Caco-2 (cell line): ENCODE measurements around the gene CADM4. TPM values are rescaled to one million over a fixed set of nuclear protein-coding genes. Genes with fewer than 3 reads are reported as not detected.

Experiments used
- BruUV-seq: library from RNA; stranded (reverse); fragments of 400-500 nt; replicated peaks from 2 replicates; lab custom pipeline; 2021; lab: Mats Ljungman, UMichigan
- CTCF ChIA-PET: fragments of 300-600 bp; sonication (Branson Sonifier 250); formaldehyde crosslinking; loops from one replicate; lab custom pipeline; 2022; ENCODE audit warnings: antibody characterized with exemption; lab: Charles Lee
- POLR2A ChIA-PET: fragments of 300-600 bp; sonication (Branson Sonifier 250); formaldehyde crosslinking; loops from one replicate; lab custom pipeline; 2022; ENCODE audit warnings: antibody characterized with exemption; lab: Charles Lee
- DNase-seq, 2 experiments: peaks; one replicate each; pipeline versions ENCODE4 v3.0.0 to v3.0.0-alpha.2; 2020 to 2022
- H3K27me3 ChIP-seq: replicated peaks from 2 replicates; pipeline ENCODE4 v1.6.0; 2011; ENCODE audit warnings: low read length; ENCODE audit not compliant: control insufficient read depth, insufficient read depth
- H3K36me3 ChIP-seq: 2 replicates; pipeline ENCODE4 v1.5.1; 2011; ENCODE audit warnings: low read length; ENCODE audit not compliant: control insufficient read depth, insufficient read depth
- H3K4me1 ChIP-seq: fragments of 250-450 bp; sonication (Bioruptor Pico); 2 replicates; pipeline ENCODE4 v1.5.1; 2020; ENCODE audit warnings: mild to moderate bottlenecking
- H3K4me3 ChIP-seq: 2 replicates; pipeline ENCODE4 v1.5.1; 2011; ENCODE audit warnings: low read depth, mild to moderate bottlenecking, control low read depth, low read length
- H3K9me3 ChIP-seq: fragments of 250-450 bp; sonication (Bioruptor Pico); 2 replicates; pipeline ENCODE4 v1.5.1; 2020; ENCODE audit warnings: mild to moderate bottlenecking, moderate library complexity
- H3K27ac Mint-ChIP-seq: one replicate; pipeline ENCODE4 v1.8.0; 2022; ENCODE audit warnings: mixed read lengths; ENCODE audit not compliant: unreplicated experiment
- H3K27me3 Mint-ChIP-seq: one replicate; pipeline ENCODE4 v1.8.0; 2022; ENCODE audit warnings: mixed read lengths; ENCODE audit not compliant: insufficient read depth, unreplicated experiment
- H3K36me3 Mint-ChIP-seq: one replicate; pipeline ENCODE4 v1.8.0; 2022; ENCODE audit warnings: mild to moderate bottlenecking, mixed read lengths; ENCODE audit not compliant: insufficient read depth, unreplicated experiment
- H3K4me1 Mint-ChIP-seq: one replicate; pipeline ENCODE4 v1.8.0; 2022; ENCODE audit warnings: low read depth, mixed read lengths; ENCODE audit not compliant: unreplicated experiment
- H3K4me3 Mint-ChIP-seq: one replicate; pipeline ENCODE4 v1.8.0; 2022; ENCODE audit warnings: mild to moderate bottlenecking, moderate library complexity, mixed read lengths; ENCODE audit not compliant: unreplicated experiment
- H3K9me3 Mint-ChIP-seq: one replicate; pipeline ENCODE4 v1.8.0; 2022; ENCODE audit warnings: mixed read lengths; ENCODE audit not compliant: unreplicated experiment
- CTCF ChIP-seq, 2 experiments: fragments of 200-600 bp in 1 of 2; IDR thresholded peaks; 1 replicate in 1 of 2; 2 replicates in 1 of 2; pipeline versions ENCODE4 v1.5.1 to v1.8.0; 2011 to 2022; ENCODE audit warnings: antibody characterized with exemption in 1 of 2, control low read depth in 1 of 2, inconsistent platforms in 1 of 2, low read depth in 1 of 2, low read length in 1 of 2, mild to moderate bottlenecking in 1 of 2, moderate library complexity in 1 of 2; ENCODE audit not compliant: insufficient read depth in 1 of 2, severe bottlenecking in 1 of 2, unreplicated experiment in 1 of 2
- intact Hi-C: fragments of 100-400 bp; cut with micrococcal nuclease; formaldehyde crosslinking; loops from one replicate; pipeline ENCODE4 v1.10.0; 2022; ENCODE audit not compliant: unreplicated experiment
- total RNA-seq: library from RNA; stranded (reverse); gene quantifications from 2 replicates; pipeline ENCODE4 v1.2.3, GENCODE V29; 2022

Gene CADM4
- total RNA-seq, 1 experiment from 2014 or later, result 13.2 TPM

GRCh38 chr19:43634872-43635560 is 4.6 kb downstream of the CADM4 start:
- H3K36me3 Mint-ChIP-seq, result no peaks in the 10 kb centered on the region
- H3K4me1 Mint-ChIP-seq, result peaks cover 19% of the 10 kb centered on the region
- H3K4me3 Mint-ChIP-seq, result no peak overlapping the region
- ChIA-PET POLR2A (no interaction called here), CTCF (interaction anchor here (0.7 kb wide), 1 partner anchor 27 kb away, joined by 4 read pairs; no protein-coding TSS in a partner anchor)
- no peaks in the 10 kb centered on the region for H3K9me3 Mint-ChIP-seq
- TF ChIP-seq CTCF (IDR thresholded peaks at IDR 0.05; ENCODE audit: insufficient read depth in 1 of 2, low read depth in 1 of 2, low read length in 1 of 2, severe bottlenecking in 1 of 2, unreplicated experiment in 1 of 2), result no peak
- H3K27ac Mint-ChIP-seq, result no peak overlapping the region
- no peaks in the 10 kb centered on the region for H3K36me3 ChIP-seq
- no peak for DNase-seq
- no peaks in the 10 kb centered on the region for H3K9me3 ChIP-seq
- H3K27me3 Mint-ChIP-seq, result peaks cover 7% of the 10 kb centered on the region
- intact Hi-C loops, result loop anchor here (2.0 kb wide), 1 partner anchor 16 kb away; the partner anchor contains the start of gene ZNF428
- no TSS peak for BruUV-seq
- H3K4me3 ChIP-seq, result no peak overlapping the region
- H3K27me3 ChIP-seq, result no peaks in the 10 kb centered on the region; the same call in 1 of the 2 replicates
- H3K4me1 ChIP-seq, result peaks cover 14% of the 10 kb centered on the region; the same call in 1 of the 2 replicates

GRCh38 chr19:43634506-43634871 is 5.2 kb downstream of the CADM4 start:
- H3K27me3 ChIP-seq, result no peaks in the 10 kb centered on the region; the same call in 1 of the 2 replicates
- BruUV-seq, result no TSS peak
- no peak for TF ChIP-seq CTCF (IDR thresholded peaks at IDR 0.05; ENCODE audit: insufficient read depth in 1 of 2, low read depth in 1 of 2, low read length in 1 of 2, severe bottlenecking in 1 of 2, unreplicated experiment in 1 of 2)
- CTCF ChIA-PET, result interaction anchor here (0.6 to 0.7 kb wide), 2 partner anchors 28 to 33 kb away, joined by 3 to 4 read pairs; no protein-coding TSS in a partner anchor
- intact Hi-C loops, result loop anchor here (2.0 kb wide), 1 partner anchor 16 kb away; the partner anchor contains the start of gene ZNF428
- H3K9me3 ChIP-seq, result no peaks in the 10 kb centered on the region
- no peak for DNase-seq
- Mint-ChIP-seq H3K36me3 (no peaks in the 10 kb centered on the region), H3K4me3 (no peak overlapping the region), H3K4me1 (peaks cover 19% of the 10 kb centered on the region), H3K9me3 (no peaks in the 10 kb centered on the region), H3K27ac (no peak overlapping the region), H3K27me3 (peaks cover 7% of the 10 kb centered on the region)
- H3K36me3 ChIP-seq, result no peaks in the 10 kb centered on the region
- H3K4me3 ChIP-seq, result no peak overlapping the region
- POLR2A ChIA-PET, result no interaction called here
- peaks cover 14% of the 10 kb centered on the region; the same call in 1 of the 2 replicates for H3K4me1 ChIP-seq

GRCh38 chr19:43634068-43634467 is 5.6 kb downstream of the CADM4 start:
- ChIA-PET CTCF (interaction anchor here (0.6 kb wide), 1 partner anchor 33 kb away, joined by 3 read pairs; no protein-coding TSS in a partner anchor), POLR2A (no interaction called here)
- H3K36me3 ChIP-seq, result no peaks in the 10 kb centered on the region
- H3K4me3 Mint-ChIP-seq, result no peak overlapping the region
- no peak overlapping the region for H3K27ac Mint-ChIP-seq
- H3K9me3 ChIP-seq, result no peaks in the 10 kb centered on the region
- no peak for TF ChIP-seq CTCF (IDR thresholded peaks at IDR 0.05; ENCODE audit: insufficient read depth in 1 of 2, low read depth in 1 of 2, low read length in 1 of 2, severe bottlenecking in 1 of 2, unreplicated experiment in 1 of 2)
- no TSS peak for BruUV-seq
- H3K9me3 Mint-ChIP-seq, result no peaks in the 10 kb centered on the region
- H3K4me3 ChIP-seq, result no peak overlapping the region
- intact Hi-C loops, result loop anchor here (2.0 kb wide), 1 partner anchor 15 kb away; the partner anchor contains the start of gene ZNF428
- H3K27me3 ChIP-seq, result no peaks in the 10 kb centered on the region; the same call in 1 of the 2 replicates
- H3K4me1 ChIP-seq, result peaks cover 14% of the 10 kb centered on the region; the same call in 1 of the 2 replicates
- peaks cover 5% of the 10 kb centered on the region for H3K27me3 Mint-ChIP-seq
- peaks cover 16% of the 10 kb centered on the region for H3K4me1 Mint-ChIP-seq
- no peaks in the 10 kb centered on the region for H3K36me3 Mint-ChIP-seq
- DNase-seq, result no peak
